Prostate gland (tissue), 2 donors: Measurements from ENCODE around the gene FOXL1. TPM values are rescaled to one million over a fixed set of nuclear protein-coding genes. Genes with fewer than 3 reads are reported as not detected.

ENCODE experiments used
- DNase-seq: peaks from one replicate; pipeline ENCODE4 v3.0.0-alpha.2; 2019; ENCODE audit warnings: low spot score
- H3K27ac ChIP-seq, 2 donors: fragments of 200-600 bp; sonication (generic); 2 replicates each; pipeline ENCODE4 v1.5.1; 2017 to 2019
- H3K27me3 ChIP-seq: fragments of 200-600 bp; sonication (generic); replicated peaks from 2 replicates; pipeline ENCODE4 v1.5.1; 2019; ENCODE audit not compliant: insufficient read depth
- H3K36me3 ChIP-seq, 2 donors: fragments of 200-600 bp; sonication (generic); 1 replicate in 1 of 2; 2 replicates in 1 of 2; pipeline versions ENCODE4 v1.5.1 to v1.8.1; 2017 to 2019
- H3K4me1 ChIP-seq: fragments of 200-600 bp; sonication (generic); replicated peaks from 2 replicates; pipeline ENCODE4 v1.5.1; 2019
- H3K4me3 ChIP-seq, 2 donors: fragments of 200-600 bp; sonication (generic); 2 replicates each; pipeline ENCODE4 v1.5.1; 2017 to 2019
- H3K9me3 ChIP-seq: fragments of 200-600 bp; sonication (generic); 2 replicates; pipeline ENCODE4 v1.5.1; 2017
- POLR2A ChIP-seq: fragments of 450-650 bp; IDR thresholded peaks from one replicate; pipeline ENCODE4 v1.6.1; 2016; ENCODE audit warnings: antibody characterized with exemption, mild to moderate bottlenecking
- POLR2AphosphoS5 ChIP-seq: sonication (generic); formaldehyde crosslinking; IDR thresholded peaks from one replicate; pipeline ENCODE4 v1.6.1; 2017; ENCODE audit warnings: antibody characterized with exemption
- WGBS: methylation state at CpG from one replicate; pipeline ENCODE4 v1.1.5; 2018; 5-methylcytosine and 5-hydroxymethylcytosine counted together
- intact Hi-C: fragments of 100-400 bp; cut with DNase I; formaldehyde crosslinking; loops from one replicate; pipeline ENCODE4 v1.14.2; 2022
- total RNA-seq, 2 donors: library from RNA; depleted of rRNA; stranded (reverse); fragments of >200 nt; gene quantifications; one replicate each; pipeline ENCODE4 v1.1.0, GENCODE V29; 2016
- TF ChIP-seq, protein P1 (sequence below), 4 experiments: fragments of 200-600 bp in 2 of 4; fragments of 450-650 bp in 2 of 4; sonication (generic) in 2 of 4; IDR thresholded peaks; 1 replicate in 3 of 4; 2 replicates in 1 of 4; pipeline ENCODE4 v1.5.1; 2016 to 2019; ENCODE audit warnings: antibody characterized with exemption in 4 of 4, mild to moderate bottlenecking in 2 of 4, moderate library complexity in 2 of 4

Gene FOXL1
- total RNA-seq, 2 donors from 2014 or later: 0.87 to 8.6 TPM

DNA sequence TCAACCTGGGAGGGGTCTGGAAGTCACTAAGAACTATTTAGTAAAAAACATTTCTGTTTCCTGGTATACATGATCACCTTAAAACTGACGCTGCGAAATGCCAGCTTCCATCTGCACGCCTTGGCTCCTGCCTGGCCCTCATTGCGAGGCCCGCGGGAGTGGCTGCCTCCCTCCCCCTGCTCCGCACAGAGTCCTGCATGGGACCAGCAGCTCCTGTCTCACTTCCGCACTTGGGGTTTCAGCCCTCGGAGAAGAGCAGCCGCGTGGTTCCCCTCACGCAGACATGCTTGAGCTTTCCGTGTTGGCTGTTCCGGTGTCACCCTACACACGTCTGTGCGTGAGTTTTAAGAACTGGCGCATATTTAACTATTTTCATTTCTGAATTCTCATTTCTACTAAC lies 41.7 kb upstream of the FOXL1 start:
- Histone ChIP-seq H3K4me1 (no peaks in the 10 kb centered on the region), H3K27me3 (no peaks in the 10 kb centered on the region), H3K9me3 (no peaks in the 10 kb centered on the region), H3K27ac (no peak overlapping the region), H3K36me3 (peaks cover 8 to 30% of the 10 kb centered on the region in 2 donors), H3K4me3 (no peak overlapping the region)
- WGBS: 95% methylated on average over 17 of the region's 17 CpGs
- intact Hi-C loops: no loop called here
- DNase-seq: no peak
- TF ChIP-seq POLR2AphosphoS5: no peak
- TF ChIP-seq POLR2A: no peak
- TF ChIP-seq, protein P1, sequence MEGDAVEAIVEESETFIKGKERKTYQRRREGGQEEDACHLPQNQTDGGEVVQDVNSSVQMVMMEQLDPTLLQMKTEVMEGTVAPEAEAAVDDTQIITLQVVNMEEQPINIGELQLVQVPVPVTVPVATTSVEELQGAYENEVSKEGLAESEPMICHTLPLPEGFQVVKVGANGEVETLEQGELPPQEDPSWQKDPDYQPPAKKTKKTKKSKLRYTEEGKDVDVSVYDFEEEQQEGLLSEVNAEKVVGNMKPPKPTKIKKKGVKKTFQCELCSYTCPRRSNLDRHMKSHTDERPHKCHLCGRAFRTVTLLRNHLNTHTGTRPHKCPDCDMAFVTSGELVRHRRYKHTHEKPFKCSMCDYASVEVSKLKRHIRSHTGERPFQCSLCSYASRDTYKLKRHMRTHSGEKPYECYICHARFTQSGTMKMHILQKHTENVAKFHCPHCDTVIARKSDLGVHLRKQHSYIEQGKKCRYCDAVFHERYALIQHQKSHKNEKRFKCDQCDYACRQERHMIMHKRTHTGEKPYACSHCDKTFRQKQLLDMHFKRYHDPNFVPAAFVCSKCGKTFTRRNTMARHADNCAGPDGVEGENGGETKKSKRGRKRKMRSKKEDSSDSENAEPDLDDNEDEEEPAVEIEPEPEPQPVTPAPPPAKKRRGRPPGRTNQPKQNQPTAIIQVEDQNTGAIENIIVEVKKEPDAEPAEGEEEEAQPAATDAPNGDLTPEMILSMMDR (IDR thresholded peaks at IDR 0.05): no peak

- no peak for DNase-seq
Measured at GRCh38 chr16:86537486-86537885, 40.9 kb upstream of the FOXL1 start.

GRCh38 chr16:86538196-86538780 lies 40.1 kb upstream of the FOXL1 start:
- Histone ChIP-seq H3K36me3 (peaks cover 9 to 35% of the 10 kb centered on the region in 2 donors), H3K9me3 (no peaks in the 10 kb centered on the region), H3K27ac (no peak overlapping the region), H3K27me3 (no peaks in the 10 kb centered on the region), H3K4me3 (no peak overlapping the region), H3K4me1 (no peaks in the 10 kb centered on the region)
- WGBS: 94% methylated on average over 17 of the region's 17 CpGs
- intact Hi-C loops: no loop called here
- TF ChIP-seq POLR2A (no peak), POLR2AphosphoS5 (no peak)
- TF ChIP-seq, protein P1 (IDR thresholded peaks at IDR 0.05): no peak
- no peak for DNase-seq

More at GRCh38 chr16:86537486-86537885, 40.9 kb upstream of the FOXL1 start:
- Histone ChIP-seq H3K27ac (no peak overlapping the region), H3K27me3 (no peaks in the 10 kb centered on the region), H3K36me3 (peaks cover 9 to 35% of the 10 kb centered on the region in 2 donors), H3K4me1 (no peaks in the 10 kb centered on the region), H3K9me3 (no peaks in the 10 kb centered on the region), H3K4me3 (no peak overlapping the region)
- 95% methylated on average over 4 of the region's 4 CpGs for WGBS
- TF ChIP-seq, protein P1 (IDR thresholded peaks at IDR 0.05): no peak
- TF ChIP-seq POLR2AphosphoS5: no peak
- TF ChIP-seq POLR2A: no peak
- intact Hi-C loops: no loop called here

DNA sequence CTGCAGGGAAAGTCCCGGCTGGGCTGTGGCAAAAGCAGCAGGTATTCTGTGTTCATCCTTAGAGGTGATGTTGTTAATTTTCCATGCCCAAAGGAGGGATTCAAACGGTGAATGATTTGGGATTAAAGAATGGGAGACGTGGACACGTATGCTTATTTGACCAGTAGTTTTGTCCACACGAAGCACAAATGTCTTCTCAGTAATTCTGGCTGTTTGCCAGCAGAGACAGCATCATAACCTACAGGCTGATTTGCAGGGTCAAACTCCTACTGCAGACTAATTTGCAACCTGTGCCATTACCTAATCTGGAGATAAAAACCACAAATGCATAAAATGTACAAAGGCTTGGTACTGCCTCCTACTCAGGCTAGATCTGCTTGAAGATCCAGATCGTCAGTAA lies 37.5 kb upstream of the FOXL1 start:
- 78% methylated on average over 6 of the region's 6 CpGs for WGBS
- intact Hi-C loops: no loop called here

More for the DNA sequence above, 37.5 kb upstream of the FOXL1 start:
- peaks cover 5% of the 10 kb centered on the region for H3K4me1 ChIP-seq
- DNase-seq: no peak
- H3K27ac ChIP-seq: no peak overlapping the region
- H3K36me3 ChIP-seq: peaks cover 9 to 35% of the 10 kb centered on the region in 2 donors
- no peaks in the 10 kb centered on the region for H3K27me3 ChIP-seq
- TF ChIP-seq POLR2A (no peak), POLR2AphosphoS5 (no peak)
- TF ChIP-seq, protein P1 (IDR thresholded peaks at IDR 0.05): no peak
- no peak overlapping the region for H3K4me3 ChIP-seq
- no peaks in the 10 kb centered on the region for H3K9me3 ChIP-seq
